GM08714 (cell line): ENCODE results near the gene MT1G.

Experiments
- H3K4me3 ChIP-seq: fragments of 200-500 bp; sonication (Bioruptor generic); 2 replicates; pipeline ENCODE4 v1.5.1; 2014; ENCODE audit warnings: mild to moderate bottlenecking, low read length, inconsistent platforms
- ZNF274 ChIP-seq: IDR thresholded peaks from 2 replicates; pipeline ENCODE4 v1.6.1; 2012; ENCODE audit warnings: mild to moderate bottlenecking, low read depth, low read length

Gene MT1G

DNA sequence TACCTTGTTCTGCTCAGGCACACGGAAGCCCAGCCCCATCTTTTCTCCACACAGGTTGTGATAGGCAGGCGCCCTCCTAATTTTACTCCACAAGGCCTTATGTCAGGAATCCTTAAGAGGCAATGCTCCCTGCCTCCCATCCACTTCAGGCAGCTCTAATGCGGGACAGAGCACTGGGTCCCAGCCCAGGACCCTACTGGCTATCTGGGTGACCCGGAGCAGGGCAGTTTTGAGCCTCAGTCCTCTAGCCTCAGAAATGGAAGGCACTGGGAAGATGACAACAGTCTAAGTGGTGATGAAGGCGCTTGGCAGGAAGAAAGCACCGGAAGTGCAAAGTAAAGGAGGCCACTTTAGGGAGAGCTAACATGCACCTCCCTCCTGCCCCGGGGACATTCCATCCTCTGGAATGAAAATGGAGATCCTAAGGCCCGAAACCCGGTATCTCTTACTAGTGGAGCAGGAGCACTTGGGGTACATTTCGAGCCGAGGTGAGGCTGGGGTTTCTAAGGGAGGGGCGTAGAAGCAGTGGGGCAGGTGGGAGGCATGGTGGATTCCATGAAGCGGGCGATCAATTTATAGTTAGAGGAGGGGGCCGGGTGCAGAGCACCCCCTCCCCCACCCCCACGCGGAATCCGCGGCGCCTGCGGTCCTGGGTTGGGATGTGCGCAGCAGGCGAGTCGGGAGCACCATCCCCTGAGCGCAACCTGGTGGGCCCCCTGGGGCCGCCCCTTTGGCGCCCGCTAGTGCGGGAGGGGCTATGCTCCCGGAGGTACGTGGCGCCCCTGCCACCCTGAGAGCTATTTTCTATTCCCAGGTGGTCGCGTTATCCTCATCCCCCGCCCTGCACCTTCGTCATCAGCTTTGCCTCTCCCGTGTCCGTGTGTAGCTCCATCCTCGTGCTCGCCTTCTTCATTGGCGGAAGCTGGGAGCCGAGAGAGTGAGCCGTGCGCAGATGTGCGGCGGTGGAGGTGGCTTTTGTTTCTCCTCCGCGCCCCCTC is 5.2 kb downstream of the MT1G start:
- no peak overlapping the region for H3K4me3 ChIP-seq
- no peak for TF ChIP-seq ZNF274

DNA sequence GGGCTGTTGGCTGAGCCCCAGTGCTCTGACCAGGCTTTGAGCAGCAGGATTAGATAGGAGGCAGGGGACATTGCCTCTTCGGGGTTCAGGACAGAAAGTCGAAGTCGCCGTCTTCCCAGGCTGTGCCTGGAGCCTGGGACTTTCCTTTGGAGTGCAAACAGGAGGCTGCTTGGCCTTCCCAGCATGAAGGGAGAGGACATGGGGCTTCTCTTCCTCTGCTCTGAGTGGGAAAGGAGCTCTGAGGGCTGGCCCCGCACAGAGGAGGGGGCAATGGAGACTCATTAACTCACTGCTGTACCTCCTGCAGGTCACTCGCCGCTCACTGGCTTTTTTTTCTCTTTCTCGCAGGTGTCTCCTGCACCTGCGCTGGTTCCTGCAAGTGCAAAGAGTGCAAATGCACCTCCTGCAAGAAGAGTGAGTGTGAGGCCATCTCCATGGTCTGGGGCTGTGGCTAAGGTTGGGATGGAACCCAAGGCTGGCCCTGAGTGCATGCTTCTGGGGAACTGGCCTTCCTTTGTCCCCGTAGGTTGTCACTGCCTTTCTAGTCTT is 9.5 kb downstream of the MT1G start:
- peak overlapping the region; percentile 30; the same call in 1 of the 2 replicates for H3K4me3 ChIP-seq
- TF ChIP-seq ZNF274: no peak

DNA sequence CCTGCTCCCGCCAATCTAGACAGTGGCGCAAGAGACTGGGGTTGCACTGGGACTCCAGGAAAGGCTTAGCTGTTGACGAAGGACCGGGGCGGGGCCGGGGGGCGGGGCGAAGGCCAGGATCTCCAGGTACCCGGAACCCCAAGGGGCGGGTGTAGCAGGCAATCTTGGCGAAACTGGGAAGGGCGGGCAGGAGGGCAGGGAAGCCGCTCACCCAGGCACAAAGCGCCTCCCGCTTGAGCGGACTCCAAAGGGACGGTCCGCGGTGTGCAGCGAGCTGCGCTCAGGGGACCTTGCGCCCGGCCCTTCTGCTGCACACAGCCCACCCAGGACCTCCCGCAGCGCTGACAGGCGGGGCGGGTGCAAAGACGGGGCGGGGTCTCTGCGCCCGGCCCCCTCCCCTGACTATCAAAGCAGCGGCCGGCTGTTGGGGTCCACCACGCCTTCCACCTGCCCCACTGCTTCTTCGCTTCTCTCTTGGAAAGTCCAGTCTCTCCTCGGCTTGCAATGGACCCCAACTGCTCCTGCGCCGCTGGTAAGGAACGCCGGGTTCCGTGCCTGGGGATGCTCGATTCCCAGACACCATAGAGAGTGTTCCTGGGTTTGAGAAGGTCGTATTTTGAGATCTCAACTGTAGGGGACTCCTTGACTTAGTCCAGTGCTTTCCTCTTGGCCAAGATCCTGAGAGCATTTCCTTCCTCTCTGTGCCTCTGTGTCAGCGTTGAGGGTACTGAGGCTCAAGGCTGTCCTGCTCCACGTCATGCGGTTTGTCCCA is 10.1 kb downstream of the MT1G start, which contains the start of gene MT1F:
Gene MT1F, plus strand, starts transcription at position 405 of the 772 bp plus-strand sequence. Its CDS starts 100 bp downstream, at position 505.
- TF ChIP-seq ZNF274: no peak

DNA sequence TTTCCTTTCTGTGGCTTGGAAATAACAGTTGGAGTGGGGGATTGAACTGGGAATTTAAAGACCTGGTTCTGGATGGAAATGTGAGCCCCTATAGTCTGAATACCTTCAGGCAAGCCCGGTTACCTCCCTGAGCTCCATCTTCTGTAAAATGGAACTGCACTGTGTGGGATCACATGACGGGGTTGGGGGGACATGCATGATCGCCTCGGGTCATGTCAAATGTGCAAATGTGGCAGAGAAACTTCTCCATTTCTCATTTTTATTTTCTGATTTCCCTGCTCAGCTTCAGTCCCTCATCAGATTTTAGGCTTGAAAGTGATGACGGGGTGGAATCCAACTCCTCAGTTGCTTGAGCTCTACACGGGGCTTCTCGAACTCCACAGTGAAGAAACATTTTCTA is 14.6 kb downstream of the MT1G start:
- TF ChIP-seq ZNF274: no peak
- no peak overlapping the region for H3K4me3 ChIP-seq

More for the DNA sequence above, 10.1 kb downstream of the MT1G start, which contains the start of gene MT1F:
- peak within 1 kb of the TSS; percentile 30; the same call in 1 of the 2 replicates for H3K4me3 ChIP-seq

DNA sequence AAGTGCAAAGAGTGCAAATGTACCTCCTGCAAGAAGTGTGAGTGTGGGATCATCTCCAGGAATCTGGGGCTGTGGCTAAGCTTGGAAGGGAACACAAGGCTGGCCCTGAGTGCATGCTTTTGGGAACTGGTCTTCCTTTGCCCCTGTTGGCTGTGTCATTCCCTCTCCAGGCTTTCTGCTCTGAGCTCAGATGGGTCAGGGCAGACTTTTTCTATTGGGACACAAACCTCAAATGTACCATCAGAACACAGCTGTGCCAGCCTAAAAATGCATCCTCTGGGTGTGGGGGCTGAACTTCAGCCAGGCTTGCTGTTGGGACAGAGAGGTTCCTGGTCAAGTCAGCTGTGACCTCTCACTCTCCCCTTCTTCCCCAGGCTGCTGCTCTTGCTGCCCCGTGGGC is 15.3 kb downstream of the MT1G start:
- TF ChIP-seq ZNF274: no peak
- H3K4me3 ChIP-seq: no peak overlapping the region

DNA sequence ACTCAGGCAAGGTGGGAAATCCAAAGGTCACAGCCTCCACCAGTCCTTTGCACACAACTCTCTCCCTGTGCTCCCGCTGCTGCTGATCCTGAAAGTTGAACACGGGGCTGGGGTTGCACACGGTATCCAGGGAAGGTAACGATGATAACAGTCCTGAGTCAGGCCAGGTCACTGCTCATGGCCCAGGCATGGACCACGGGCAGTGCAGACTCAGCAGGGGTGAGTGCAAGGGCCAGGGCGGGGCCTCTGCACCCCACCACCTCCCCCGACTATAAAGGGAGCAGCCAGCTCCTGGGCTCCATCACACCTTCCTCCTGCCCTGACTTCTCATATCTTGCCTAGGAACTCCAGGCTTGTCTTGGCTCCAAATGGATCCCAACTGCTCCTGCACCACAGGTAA is 16.3 kb downstream of the MT1G start, which contains the start of gene MT1B:
Gene MT1B, plus strand, starts transcription at position 301 of the 400 bp plus-strand sequence. Its CDS starts 68 bp downstream, at position 369.
- TF ChIP-seq ZNF274: no peak
- H3K4me3 ChIP-seq: no peak within 1 kb of the TSS

DNA sequence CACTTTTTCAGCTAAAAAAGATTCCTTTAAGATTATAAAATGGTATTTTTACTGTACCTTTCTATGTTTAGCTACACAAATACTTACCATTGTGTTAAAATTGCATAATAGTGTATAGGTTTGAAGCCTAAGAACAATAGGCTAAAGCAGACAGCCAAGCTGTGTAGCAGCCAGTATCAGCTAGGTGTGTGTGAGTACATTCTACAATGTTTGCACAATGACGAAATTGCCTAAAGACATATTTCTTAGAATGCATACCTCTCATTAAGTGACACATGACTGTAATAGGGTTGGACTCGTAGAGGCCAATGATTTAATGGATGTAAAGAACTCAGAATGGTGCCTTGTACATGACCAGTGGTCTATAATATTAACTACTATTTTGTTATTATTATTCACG is 18.0 kb downstream of the MT1G start:
- no peak overlapping the region for H3K4me3 ChIP-seq
- TF ChIP-seq ZNF274: no peak

DNA sequence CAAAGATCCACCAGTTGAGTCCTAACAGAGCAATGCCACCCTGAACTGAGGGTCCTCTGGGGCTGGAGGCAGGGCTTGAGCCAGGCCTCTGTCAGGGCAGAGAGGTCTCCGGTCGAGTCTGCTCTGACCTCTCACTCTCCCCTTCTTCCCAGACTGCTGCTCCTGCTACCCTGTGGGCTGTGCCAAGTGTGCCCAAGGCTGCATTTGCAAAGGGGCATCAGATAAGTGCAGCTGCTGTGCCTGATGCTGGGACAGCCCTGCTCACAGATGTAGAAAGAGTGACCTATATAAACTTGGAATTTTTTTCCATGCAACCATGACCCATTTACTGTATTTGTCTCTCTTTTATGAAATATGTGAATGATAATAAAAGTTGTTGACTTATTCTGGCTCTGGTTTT is 18.6 kb downstream of the MT1G start:
- TF ChIP-seq ZNF274: no peak
- H3K4me3 ChIP-seq: no peak overlapping the region

DNA sequence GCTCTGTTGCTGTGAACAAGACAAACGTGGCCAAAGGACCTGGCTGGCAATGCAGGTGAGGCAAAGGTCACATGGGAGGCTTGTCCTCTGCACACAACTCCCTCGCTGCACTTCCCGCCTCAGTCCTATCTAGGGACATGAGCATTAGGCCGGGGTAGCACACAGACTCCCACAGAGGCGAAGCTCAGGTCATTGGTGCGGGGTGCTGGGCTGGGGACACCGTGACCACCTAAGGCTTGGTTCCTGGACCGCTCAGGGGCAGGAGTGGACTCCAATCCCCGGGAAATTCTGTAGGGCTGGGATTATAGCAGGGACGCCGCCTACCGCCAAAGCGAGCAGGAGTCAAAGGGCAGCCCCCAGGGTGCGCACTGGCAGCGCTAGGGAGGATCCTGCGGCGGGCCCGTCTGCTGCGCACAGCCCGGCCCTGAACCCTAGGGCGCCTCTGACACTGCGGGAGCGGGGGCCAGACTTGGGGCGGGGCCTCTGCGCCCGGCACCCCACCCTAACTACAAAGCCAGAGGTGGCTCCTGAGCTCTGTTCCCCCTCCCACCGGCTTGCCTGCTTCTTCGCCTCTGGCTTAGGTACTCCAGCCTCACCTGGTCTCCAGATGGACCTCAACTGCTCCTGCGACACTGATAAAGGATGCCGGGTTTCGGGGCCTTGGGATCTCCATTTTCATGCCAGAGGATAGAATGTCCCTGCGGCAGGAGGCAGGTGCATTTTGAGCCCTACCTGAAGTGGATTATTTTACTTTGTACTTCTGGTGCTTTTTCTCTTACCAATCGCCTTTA is 20.0 kb downstream of the MT1G start:
- H3K4me3 ChIP-seq: no peak overlapping the region
- no peak for TF ChIP-seq ZNF274

DNA sequence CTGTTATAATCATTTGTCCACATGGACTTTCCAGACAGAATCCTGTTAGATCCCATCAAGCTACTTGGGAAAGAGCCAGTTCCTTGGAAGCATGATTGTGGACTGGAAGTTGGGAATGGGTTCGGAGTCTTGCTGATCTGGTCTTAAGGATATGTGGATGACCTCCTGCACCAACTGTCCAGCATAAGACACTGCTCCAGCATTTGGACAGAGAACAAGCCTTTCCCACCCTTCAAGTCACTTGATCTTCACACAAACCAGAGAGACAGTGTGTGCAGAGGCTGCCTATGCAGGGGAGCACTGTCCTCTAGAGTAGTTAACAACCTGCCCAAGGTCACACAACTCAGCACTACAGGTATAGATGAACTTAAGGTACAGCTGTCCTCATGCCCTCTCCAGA is 22.0 kb downstream of the MT1G start:
- TF ChIP-seq ZNF274: no peak
- H3K4me3 ChIP-seq: no peak overlapping the region

DNA sequence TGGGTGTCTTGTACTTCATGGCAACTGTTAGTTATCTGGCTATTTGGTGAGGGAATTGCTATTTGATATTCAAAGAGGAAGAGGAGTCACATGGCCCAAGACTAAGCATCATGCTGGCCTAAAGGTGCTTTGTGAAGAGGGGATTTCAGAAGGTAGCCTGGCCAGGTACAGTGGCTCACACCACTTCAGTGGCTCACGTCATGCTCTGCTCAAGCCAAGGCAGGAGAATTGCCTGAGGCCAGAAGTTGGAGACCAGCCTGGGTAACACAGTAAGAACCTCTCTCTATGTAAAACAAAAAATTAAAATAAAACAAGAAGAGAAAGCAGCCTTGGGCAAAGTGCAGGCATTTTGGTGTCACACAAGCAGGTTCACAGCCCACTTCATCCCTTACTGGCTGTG is 22.6 kb downstream of the MT1G start:
- TF ChIP-seq ZNF274: no peak
- no peak overlapping the region for H3K4me3 ChIP-seq

DNA sequence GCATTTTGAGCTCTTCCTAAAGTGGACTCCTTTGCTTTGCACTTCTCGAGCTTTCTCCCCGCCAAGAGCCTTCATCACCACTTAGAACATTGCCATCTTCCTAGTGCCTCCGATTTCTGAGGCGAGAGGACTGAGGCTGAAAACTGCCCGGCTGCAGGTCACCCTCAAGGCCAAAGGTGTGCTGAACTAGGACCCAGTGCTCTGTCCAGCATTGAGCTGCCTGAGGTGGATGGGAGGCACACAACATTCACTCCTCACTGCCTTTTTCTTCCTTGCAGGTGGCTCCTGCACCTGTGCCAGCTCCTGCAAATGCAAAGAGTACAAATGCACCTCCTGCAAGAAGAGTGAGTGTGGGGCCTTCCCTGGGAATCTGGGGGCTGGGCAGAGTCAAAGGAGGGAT is 24.0 kb downstream of the MT1G start:
- no peak overlapping the region for H3K4me3 ChIP-seq
- TF ChIP-seq ZNF274: no peak

DNA sequence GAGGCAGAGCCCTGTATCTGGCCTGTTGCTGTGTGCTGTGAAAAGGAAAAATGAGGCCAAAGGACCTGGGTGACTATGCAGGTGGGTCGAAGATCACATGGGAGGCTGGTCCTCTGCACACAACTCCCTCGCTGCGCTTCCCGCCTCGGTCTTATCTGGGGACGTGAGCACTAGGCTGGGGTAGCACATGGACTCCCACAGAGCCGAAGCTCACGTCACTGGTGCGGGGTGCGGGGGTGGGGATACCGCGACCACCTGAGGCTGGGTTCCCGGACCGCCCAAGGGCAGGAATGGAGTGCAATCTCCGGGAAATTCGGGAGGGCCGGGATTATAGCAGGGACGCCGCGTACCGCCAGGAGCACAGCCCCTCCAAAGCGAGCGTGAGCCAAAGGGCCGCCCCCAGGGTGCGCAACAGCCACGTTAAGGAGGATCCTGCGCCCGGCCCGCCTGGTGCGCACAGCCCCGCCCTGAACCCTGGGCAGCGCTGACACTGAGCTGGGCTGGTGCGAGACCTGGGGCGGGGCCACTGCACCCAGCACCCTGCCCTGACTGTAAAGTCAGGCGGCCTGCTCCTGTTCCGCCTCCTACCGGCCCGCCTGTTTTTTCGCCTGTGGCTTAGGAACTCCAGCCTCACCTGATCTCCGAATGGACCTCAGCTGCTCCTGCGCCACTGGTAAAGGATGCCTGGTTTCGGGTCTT is 24.6 kb downstream of the MT1G start:
- H3K4me3 ChIP-seq: no peak overlapping the region
- no peak for TF ChIP-seq ZNF274
